GM12874 (cell line): ENCODE data around the gene ALCAM.

Experiments used
- TF ChIP-seq, protein P1 (sequence below): IDR thresholded peaks from 2 replicates; pipeline ENCODE4 v1.5.1; 2011; ENCODE audit warnings: low read depth, mild to moderate bottlenecking, control low read depth, low read length, moderate library complexity; ENCODE audit not compliant: insufficient read depth

ALCAM gene

DNA sequence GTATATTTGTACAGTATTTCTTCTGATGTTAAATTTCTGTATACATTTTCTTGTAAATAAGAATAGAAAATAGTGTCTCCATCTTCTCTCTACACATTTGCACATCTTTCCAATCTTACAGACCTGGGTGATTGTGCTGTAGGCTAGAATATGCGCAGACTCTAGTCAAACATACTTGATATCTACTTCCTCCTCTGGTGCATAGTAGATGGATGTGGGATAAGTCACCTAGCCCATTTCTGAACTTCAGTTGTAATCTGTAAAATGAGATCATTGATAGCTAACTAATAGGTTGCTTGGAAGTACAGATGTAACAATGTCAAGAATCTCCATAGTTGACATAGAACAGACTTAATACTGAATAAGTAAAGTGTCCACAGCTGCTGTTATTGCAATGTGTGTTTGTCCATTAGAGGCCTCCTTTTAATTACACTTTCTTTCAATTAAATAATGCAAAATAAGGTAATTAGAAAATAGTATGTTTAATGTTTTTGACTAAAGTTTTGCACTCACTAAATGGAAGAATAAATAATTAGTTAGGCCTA lies 46.7 kb downstream of the ALCAM start:
- TF ChIP-seq, protein P1, sequence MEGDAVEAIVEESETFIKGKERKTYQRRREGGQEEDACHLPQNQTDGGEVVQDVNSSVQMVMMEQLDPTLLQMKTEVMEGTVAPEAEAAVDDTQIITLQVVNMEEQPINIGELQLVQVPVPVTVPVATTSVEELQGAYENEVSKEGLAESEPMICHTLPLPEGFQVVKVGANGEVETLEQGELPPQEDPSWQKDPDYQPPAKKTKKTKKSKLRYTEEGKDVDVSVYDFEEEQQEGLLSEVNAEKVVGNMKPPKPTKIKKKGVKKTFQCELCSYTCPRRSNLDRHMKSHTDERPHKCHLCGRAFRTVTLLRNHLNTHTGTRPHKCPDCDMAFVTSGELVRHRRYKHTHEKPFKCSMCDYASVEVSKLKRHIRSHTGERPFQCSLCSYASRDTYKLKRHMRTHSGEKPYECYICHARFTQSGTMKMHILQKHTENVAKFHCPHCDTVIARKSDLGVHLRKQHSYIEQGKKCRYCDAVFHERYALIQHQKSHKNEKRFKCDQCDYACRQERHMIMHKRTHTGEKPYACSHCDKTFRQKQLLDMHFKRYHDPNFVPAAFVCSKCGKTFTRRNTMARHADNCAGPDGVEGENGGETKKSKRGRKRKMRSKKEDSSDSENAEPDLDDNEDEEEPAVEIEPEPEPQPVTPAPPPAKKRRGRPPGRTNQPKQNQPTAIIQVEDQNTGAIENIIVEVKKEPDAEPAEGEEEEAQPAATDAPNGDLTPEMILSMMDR, result no peak

DNA sequence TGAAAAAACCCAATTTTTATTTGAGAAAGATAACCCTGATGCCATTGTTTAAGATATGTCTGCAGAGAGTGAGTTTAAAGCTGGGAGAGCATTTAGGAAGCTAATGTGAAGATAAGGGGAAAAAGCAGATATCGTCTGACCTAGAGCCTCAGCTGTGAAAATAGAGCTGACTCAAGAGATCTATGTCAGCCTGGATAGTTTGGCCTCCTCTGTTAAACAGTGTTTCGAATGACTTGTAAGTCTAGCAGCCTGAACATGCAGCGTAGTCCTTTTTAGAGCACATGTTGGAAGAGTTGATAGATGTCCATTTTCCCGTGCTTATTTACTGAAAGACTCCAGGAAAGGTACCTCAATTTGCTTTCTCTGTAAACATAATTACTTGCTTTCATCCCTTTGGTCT lies 48.1 kb downstream of the ALCAM start:
- TF ChIP-seq, protein P1, result no peak

DNA sequence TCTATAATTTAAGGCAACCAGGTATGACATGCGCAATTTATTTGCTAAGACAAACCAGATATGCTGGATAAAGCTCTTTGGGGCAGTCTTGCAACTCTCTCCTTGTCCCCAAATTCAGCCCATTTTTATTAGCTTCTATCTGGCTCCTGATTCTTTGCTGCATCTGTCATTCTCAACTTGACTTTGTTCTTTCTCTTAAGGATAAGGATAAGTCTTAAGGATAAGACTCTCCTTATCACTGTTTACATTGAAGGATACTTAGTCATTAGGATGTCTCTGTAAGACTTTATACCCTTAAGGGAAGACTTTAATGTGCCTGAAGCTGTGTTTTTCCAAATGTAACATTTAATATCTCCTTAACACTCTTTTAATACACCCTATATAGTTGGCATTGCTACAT lies 49.2 kb downstream of the ALCAM start:
- TF ChIP-seq, protein P1, result no peak

DNA sequence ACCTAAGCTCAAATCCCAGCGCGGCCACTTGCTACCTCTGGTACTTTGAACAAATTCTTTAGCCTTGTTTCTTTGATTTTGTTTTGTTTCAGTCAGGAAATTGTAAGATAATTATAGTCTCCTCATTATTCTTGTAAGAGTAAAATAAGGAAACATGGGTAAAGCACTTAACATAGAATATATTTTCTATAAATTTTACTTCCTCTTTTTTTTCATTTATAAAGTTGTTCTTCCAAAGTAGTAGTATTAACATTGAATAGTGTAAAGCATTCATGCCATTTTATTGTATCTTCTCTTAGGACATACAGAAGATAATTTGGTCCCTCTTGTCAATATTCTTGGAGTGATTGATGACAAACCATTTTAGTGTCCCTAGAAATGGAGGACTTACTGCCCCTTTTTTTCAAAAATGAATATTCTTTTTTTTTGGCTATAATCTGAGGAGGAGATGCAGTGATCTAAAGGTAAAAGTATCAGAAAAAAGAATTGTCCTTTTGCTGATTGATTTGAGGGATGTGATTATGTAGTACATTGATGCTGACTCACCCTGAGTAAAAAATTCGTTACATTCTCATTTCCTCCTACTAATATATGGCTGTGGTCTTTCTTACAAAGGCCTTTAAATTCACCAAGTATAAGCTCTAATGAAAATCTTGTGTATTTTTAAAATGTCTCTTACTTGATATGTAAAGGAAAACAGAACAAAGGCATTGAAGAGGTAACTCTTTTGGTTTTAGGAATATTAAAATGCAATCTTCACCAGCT lies 51.0 kb downstream of the ALCAM start:
- TF ChIP-seq, protein P1, result no peak

DNA sequence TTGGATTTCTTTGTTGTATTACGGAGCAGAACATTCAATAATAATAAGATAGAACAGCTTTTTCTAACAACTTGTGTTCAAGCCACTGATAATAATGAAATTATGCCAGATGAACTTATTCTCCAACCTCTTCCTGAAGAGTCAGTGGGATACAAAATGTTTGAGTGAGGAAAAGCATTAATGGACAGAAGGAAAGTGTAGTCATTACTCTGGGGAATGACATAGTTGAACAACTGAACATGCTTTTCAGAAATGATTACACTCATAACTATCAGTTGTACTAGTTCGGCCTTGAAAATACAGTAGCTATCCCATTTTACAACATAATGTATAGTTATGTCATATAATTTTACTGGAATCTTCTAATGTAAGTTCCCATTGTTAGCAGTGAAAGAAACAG lies 55.9 kb downstream of the ALCAM start:
- TF ChIP-seq, protein P1, result no peak

DNA sequence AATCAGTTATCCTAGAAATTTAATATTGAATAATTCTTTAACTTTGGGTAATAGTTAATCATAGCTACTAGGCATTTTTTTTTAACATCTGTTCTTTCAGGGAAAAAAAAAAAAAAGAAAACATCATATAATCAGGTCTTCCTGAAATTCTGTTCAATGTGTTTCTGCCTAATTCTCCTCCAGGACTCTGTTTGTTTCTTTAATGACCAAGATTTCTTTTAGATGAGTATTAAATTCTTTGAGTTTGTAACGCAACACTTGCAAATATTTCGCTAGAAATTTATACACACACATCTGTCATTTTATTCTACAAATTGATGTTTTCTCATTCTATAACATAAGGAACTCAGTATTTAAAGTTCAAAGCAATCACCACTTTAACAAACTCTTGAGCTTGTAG lies 56.7 kb downstream of the ALCAM start:
- TF ChIP-seq, protein P1, result no peak

DNA sequence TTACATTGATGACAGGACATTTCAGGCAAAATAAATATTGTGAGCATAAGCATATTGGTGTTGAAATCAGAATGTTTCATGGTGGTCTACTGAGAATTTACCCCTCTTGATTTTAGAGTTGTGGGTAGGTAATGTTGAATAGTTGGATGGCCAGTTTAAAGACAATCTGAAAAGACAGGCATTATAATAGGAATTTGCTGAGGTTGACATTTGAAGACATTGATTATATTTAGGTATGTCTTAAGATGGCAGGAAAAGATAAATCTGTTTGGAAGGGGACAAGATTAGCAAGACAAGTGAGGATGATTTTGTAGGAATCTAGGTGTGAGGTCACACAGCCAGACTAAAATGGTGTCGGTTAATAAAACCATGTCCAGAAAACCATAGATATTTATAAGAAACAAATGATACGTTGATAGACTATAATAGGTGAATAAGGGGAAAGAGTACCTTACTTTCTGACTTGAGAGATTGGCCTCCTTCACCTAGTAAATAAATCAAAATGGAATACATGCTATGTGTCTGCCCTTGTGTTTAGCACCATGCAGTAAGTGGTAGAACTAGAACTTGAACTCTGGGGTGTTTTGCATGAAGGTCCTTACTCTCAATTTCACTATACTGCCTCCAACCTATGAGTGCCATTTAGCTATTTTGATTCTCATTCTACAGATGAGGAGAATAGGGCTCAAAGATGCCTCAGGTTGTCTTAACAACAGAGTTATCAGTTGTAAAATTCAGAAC lies 57.9 kb downstream of the ALCAM start:
- TF ChIP-seq, protein P1, result no peak
